ENCODE data around the gene ZNF526.

GRCh38 chr19:42244347-42245220 is 24.5 kb downstream of the ZNF526 start:
- no peak for TF ChIP-seq ZNF785 (tag by site-specific recombination; IDR thresholded peaks at IDR 0.05)
- no peak for TF ChIP-seq ZNF830 (tag by site-specific recombination; IDR thresholded peaks at IDR 0.05; ENCODE audit: low read depth)
- no peak for TF ChIP-seq TSHZ1 (tag by site-specific recombination; IDR thresholded peaks at IDR 0.05; ENCODE audit: borderline replicate concordance)
- no peak for TF ChIP-seq ZNF843 (tag by site-specific recombination; IDR thresholded peaks at IDR 0.05)
- TF ChIP-seq CTCF (tag by site-specific recombination; IDR thresholded peaks at IDR 0.05), result peak; percentile 95
- no peak for TF ChIP-seq ZNF311 (tag by site-specific recombination; IDR thresholded peaks at IDR 0.05; ENCODE audit: borderline replicate concordance)
- TF ChIP-seq ZNF626 (tag by site-specific recombination; IDR thresholded peaks at IDR 0.05), result no peak
- TF ChIP-seq ZNF350 (tag by site-specific recombination; IDR thresholded peaks at IDR 0.05), result no peak
- TF ChIP-seq ZBTB21 (tag by site-specific recombination; IDR thresholded peaks at IDR 0.05), result peak; percentile 54; the same call in 1 of the 2 replicates

All from HEK293 (cell line).